ENCODE results near the gene RSPH9.
"Not testable (repeated sequence)": the region's sequence is repeated elsewhere in the genome, so short reads cannot be mapped to it uniquely, and the experiment has no call there.

RSPH9 gene

DNA sequence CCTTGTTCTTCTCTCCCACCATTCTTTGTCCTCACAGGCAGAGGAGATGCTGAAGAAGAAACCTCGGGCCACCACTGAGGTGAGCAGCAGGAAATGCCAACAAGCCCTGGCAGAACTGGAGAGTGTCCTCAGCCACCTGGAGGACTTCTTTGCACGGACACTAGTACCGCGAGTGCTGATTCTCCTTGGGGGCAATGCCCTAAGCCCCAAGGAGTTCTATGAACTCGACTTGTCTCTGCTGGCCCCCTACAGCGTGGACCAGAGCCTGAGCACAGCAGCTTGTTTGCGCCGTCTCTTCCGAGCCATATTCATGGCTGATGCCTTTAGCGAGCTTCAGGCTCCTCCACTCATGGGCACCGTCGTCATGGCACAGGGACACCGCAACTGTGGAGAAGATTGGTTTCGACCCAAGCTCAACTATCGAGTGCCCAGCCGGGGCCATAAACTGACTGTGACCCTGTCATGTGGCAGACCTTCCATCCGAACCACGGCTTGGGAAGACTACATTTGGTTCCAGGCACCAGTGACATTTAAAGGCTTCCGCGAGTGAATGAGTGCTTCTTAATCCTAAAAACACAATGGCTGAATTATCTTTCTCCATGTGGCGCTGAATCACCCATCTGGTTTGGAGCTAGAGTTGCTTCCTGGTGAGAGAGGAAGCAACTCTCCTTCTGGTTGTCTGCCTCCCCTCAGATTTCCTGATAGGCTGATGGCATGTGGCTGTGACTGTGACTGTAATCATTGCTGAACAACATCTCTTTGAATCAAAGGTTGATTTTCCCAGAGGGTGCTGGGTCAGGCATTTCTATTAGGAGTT lies 4.6 kb upstream of the RSPH9 start:
- Histone ChIP-seq H3K9ac (no peak overlapping the region), H4K20me1 (peaks cover 86% of the 10 kb centered on the region), H3K4me1 (peaks cover 44% of the 10 kb centered on the region), H3K27ac (no peak overlapping the region), H3K4me2 (no peak overlapping the region), H3K4me3 (no peak overlapping the region), H3K9me3 (no peaks in the 10 kb centered on the region), H3K27me3 (no peaks in the 10 kb centered on the region), H3K36me3 (peaks cover 68% of the 10 kb centered on the region)
- TF ChIP-seq Cebpa-rat (IDR thresholded peaks at IDR 0.05) = no peak

DNA sequence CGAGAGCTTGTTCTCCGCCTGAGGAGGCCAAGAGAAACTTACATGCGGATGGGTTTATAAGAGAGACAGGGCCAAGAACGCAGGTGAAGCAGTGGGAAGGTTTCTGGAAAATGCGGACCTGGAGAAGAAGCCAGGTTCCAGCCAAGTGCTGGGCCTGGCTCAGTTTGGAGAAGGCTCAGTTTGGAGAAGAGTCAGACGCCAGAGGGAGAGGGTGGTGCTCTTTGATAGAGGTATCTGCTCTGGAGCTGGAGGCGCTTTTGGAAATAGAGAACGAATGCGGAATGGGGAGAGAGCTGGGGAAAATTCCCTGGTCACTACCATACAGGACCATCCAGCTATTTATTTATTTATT lies 753 bp downstream of the RSPH9 start:
- no peak for TF ChIP-seq Cebpa-rat (IDR thresholded peaks at IDR 0.05)
- Histone ChIP-seq H3K4me2 (no peak overlapping the region), H3K36me3 (peaks cover 29% of the 10 kb centered on the region), H3K27me3 (no peaks in the 10 kb centered on the region), H3K27ac (no peak overlapping the region), H3K4me1 (no peaks in the 10 kb centered on the region; the same call in 1 of the 2 replicates), H4K20me1 (peaks cover 44% of the 10 kb centered on the region), H3K9ac (no peak overlapping the region), H3K4me3 (no peak overlapping the region), H3K9me3 (no peaks in the 10 kb centered on the region)

DNA sequence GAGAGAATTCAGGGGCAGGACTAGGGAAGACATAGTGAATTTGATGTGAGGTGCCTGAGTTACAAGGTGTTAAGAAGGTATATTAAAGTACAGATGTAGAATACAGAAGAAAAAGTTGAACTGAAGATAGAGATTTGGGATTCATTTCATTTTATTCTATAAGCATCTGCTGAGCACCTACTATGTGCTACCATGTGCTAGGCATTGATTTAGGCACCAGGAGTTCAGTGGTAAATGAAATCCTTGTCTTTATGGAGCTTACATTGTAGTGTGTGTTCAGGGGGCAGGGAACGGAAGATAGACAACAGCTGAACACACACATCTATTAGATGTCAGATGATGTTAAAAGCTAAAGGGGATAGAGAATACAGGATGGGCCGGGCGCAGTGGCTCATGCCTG lies 2.8 kb downstream of the RSPH9 start:
- TF ChIP-seq Cebpa-rat (IDR thresholded peaks at IDR 0.05) = no peak
- Histone ChIP-seq H4K20me1 (peaks cover 23% of the 10 kb centered on the region), H3K27ac (no peak overlapping the region), H3K4me3 (no peak overlapping the region), H3K4me1 (no peaks in the 10 kb centered on the region), H3K9ac (no peak overlapping the region), H3K36me3 (peaks cover 9% of the 10 kb centered on the region), H3K27me3 (no peaks in the 10 kb centered on the region), H3K4me2 (no peak overlapping the region), H3K9me3 (no peaks in the 10 kb centered on the region)

DNA sequence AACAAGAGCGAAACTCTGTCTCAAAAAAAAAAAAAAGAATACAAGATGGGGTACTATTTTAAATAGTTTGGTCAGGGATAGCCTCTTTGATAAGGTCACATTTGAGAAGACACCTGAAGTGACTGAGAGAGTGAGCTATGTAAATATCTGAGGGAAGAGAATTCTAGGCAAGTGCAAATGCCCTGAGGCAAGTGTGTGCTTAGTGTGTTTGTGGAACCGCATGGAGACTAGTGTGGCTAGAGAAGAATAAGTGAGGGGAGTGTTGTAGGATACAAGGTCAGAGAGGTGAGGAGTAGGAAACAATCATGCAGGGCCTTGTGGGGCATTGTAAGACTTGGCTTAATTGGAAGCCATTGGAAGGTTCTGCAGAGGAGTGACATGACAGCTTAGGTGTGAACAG lies 3.4 kb downstream of the RSPH9 start:
- TF ChIP-seq Cebpa-rat (IDR thresholded peaks at IDR 0.05) = no peak
- Histone ChIP-seq H3K4me3 (no peak overlapping the region), H3K9ac (no peak overlapping the region)

DNA sequence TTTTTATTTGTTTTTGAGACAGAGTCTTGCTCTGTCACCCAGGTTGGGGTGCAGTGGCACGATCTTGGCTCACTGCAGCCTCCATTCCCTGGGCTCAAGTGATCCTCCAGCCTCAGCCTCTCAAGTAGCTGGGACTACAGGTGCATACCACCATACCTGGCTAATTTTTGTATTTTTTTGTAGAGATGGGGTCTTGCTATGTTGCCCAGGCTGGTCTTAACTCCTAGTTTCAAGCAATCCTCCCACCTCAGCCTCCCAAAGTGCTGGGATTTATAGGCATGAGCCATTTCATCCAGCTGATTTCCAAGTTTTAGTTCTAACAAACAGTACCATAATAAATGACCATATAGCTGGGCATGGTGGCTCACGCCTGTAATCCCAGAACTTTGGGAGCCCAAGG lies 8.0 kb downstream of the RSPH9 start:
- H3K27me3 ChIP-seq, H3K27ac ChIP-seq, H3K36me3 ChIP-seq, H3K9ac ChIP-seq, H3K4me1 ChIP-seq, H3K9me3 ChIP-seq, H4K20me1 ChIP-seq, H3K4me3 ChIP-seq, H3K4me2 ChIP-seq: not testable (repeated sequence)

More for the DNA sequence above, 3.4 kb downstream of the RSPH9 start:
- Histone ChIP-seq H3K9me3 (no peaks in the 10 kb centered on the region), H4K20me1 (peaks cover 17% of the 10 kb centered on the region), H3K4me2 (no peak overlapping the region), H3K36me3 (peaks cover 3% of the 10 kb centered on the region; the same call in 1 of the 2 replicates), H3K27ac (no peak overlapping the region), H3K4me1 (no peaks in the 10 kb centered on the region), H3K27me3 (no peaks in the 10 kb centered on the region)

DNA sequence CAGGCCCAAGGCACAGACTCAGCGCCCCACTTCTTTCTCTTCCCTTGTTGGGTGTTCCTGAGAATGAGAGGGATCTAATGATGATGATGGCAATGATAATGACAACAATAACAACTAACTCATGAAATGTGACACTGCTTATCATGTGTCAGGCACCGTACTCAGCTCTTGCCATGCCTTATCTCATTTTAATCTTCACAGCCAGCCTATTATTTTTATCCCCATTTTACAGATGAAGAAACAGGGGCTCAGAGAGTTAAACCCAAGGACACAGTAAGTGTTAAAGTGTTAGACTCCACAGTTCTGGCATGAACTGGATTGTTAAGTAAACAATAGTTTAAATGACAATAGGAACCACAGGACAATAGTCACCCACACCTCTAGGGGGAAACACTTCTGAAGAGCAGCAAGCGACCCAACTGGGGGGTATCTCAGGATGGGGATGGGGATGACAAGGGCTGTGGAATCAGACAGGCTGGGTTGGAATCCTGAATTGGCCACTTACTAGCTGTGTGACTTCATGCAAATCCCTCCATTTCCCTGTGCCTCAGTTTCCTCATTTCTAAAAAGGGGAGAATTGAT lies 12.5 kb downstream of the RSPH9 start:
- Histone ChIP-seq H3K9ac (no peak overlapping the region), H3K4me2 (no peak overlapping the region), H3K36me3 (no peaks in the 10 kb centered on the region; the same call in 1 of the 2 replicates), H3K4me3 (no peak overlapping the region), H4K20me1 (no peaks in the 10 kb centered on the region), H3K27me3 (no peaks in the 10 kb centered on the region), H3K9me3 (peaks cover 37% of the 10 kb centered on the region), H3K4me1 (no peaks in the 10 kb centered on the region), H3K27ac (no peak overlapping the region)
- TF ChIP-seq Cebpa-rat (IDR thresholded peaks at IDR 0.05) = no peak

DNA sequence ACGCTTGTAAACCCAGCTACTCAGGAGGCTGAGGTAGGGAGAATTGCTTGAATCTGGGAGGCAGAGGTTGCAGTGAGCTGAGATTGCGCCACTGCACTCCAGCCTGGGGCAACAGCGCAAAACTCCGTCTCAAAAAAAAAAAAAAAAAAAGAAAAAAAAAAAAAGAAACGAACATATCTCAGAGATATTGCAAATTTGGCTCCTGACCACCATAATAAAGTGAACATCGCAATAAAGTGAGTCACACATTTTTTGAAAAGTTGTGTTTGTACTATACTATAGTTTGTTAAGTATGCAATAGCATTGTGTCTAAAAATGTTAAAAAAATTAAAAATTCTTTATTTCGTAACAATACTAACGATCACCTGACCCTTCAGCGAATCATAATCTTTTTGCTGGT lies 13.3 kb downstream of the RSPH9 start:
- Histone ChIP-seq H3K4me2 (no peak overlapping the region), H3K4me3 (no peak overlapping the region), H3K36me3 (no peaks in the 10 kb centered on the region; the same call in 1 of the 2 replicates), H3K9ac (no peak overlapping the region), H3K4me1 (no peaks in the 10 kb centered on the region), H3K27ac (no peak overlapping the region), H4K20me1 (no peaks in the 10 kb centered on the region), H3K9me3 (peaks cover 37% of the 10 kb centered on the region), H3K27me3 (no peaks in the 10 kb centered on the region)
- no peak for TF ChIP-seq Cebpa-rat (IDR thresholded peaks at IDR 0.05)

DNA sequence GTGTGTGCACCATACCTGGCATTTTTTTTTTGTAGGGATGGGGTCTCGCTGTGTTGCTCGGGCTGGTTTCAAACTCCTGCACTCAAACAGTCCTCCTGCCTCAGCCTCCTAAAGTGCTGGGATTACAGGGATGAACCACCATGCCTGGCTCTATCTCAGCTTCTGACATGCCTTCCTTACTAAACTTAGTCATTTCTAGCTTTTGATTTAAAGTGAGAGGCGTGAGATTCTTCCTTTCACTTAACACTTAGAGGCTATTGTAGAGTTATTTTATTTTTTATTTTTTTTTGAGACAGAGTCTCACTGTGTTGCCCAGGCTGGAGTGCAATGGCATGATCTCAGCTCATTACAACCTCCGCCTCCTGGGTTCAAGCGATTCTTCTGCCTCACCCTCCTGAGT lies 18.1 kb downstream of the RSPH9 start:
- H4K20me1 ChIP-seq, H3K27ac ChIP-seq, H3K9ac ChIP-seq, H3K36me3 ChIP-seq, H3K27me3 ChIP-seq, H3K4me3 ChIP-seq, H3K4me2 ChIP-seq, H3K4me1 ChIP-seq: not testable (repeated sequence)
- peaks cover 37% of the 10 kb centered on the region for H3K9me3 ChIP-seq

DNA sequence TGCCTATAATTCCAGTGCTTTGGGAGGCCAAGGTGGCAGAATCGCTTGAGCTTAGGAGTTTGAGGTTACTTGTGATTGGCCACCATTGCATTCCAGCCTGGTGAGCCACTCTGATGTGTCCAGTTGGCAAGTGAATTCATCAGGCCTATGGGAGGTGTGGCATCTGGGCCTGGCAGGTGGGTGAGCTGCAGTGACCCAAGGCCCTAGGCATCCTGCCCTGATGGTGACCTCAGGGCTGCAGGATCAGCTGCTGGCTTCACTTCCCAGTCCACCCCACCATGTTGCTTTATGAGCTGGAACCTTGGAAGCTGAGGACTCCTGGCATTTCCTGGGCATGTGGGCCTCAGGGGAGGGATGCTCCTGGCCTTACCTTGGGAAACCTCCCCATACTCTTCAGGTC lies 20.5 kb downstream of the RSPH9 start:
- Histone ChIP-seq H3K4me3 (no peak overlapping the region), H3K9me3 (peaks cover 16% of the 10 kb centered on the region), H3K4me2 (no peak overlapping the region), H3K36me3 (peaks cover 19% of the 10 kb centered on the region), H3K9ac (no peak overlapping the region), H3K27me3 (no peaks in the 10 kb centered on the region), H4K20me1 (no peaks in the 10 kb centered on the region), H3K27ac (no peak overlapping the region), H3K4me1 (peaks cover 11% of the 10 kb centered on the region)
- TF ChIP-seq Cebpa-rat (IDR thresholded peaks at IDR 0.05) = no peak

DNA sequence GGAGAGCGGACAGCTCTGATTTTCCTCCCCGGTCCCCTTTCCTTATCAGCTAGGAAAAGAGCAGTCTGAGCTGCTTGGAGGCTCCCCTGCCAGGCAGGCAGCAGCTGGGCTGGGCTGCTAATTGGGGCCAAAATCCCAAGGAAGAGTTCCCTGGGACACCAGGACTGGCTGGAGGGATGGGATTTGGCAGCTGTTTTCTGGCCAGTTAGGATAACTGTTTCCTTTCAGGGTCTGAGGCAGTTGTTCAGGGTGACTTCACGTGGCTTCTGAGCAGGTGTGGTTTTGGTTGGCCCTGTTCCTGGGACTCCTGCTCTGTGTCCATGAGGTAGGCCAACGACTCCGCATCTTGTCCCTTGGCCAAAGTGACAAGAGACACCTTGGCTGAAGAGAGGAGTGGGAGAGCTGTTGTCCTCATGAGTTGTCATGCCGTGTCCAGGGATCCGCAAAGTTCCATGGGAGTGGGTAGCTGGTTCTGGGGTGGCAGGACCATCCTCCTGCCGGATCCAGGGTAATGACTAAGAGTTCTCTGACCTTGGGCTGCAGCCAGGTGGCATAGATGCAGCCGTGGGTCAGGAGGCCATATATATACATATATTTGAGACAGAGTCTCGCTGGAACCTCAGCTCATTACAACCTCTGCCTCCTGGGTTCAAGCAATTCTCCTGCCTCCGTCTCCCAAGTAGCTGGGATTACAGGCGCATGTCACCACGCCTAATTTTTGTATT lies 21.5 kb downstream of the RSPH9 start:
- Histone ChIP-seq H3K4me2 (no peak overlapping the region), H3K9ac (no peak overlapping the region), H3K36me3 (peaks cover 29% of the 10 kb centered on the region), H4K20me1 (peaks cover 6% of the 10 kb centered on the region; the same call in 1 of the 2 replicates), H3K9me3 (peaks cover 6% of the 10 kb centered on the region), H3K27me3 (no peaks in the 10 kb centered on the region), H3K4me1 (peaks cover 11% of the 10 kb centered on the region), H3K4me3 (no peak overlapping the region), H3K27ac (no peak overlapping the region)
- TF ChIP-seq Cebpa-rat (IDR thresholded peaks at IDR 0.05) = no peak
